GM23248 (cell line): ENCODE measurements around the gene TBCCD1. TPM values are rescaled to one million over a fixed set of nuclear protein-coding genes. Genes with fewer than 3 reads are reported as not detected.
A peak's percentile ranks its signal among the peaks of the same experiment; 100 is the strongest.

Source experiments
- DNase-seq: peaks from one replicate; pipeline ENCODE4 v3.0.0-alpha.2; 2015
- H2AFZ ChIP-seq: fragments of 200-600 bp; sonication (generic); 2 replicates; pipeline ENCODE4 v1.6.1; 2016; ENCODE audit warnings: antibody characterized with exemption
- H3F3A ChIP-seq: fragments of 200-600 bp; sonication (generic); 2 replicates; pipeline ENCODE4 v1.6.1; 2016; ENCODE audit warnings: mild to moderate bottlenecking, antibody characterized with exemption, mixed run types; ENCODE audit not compliant: insufficient read depth
- H3K27ac ChIP-seq: fragments of 200-600 bp; sonication (generic); 2 replicates; pipeline ENCODE4 v1.5.1; 2016; ENCODE audit warnings: mild to moderate bottlenecking
- H3K27me3 ChIP-seq: fragments of 200-600 bp; sonication (generic); replicated peaks from 2 replicates; pipeline ENCODE4 v1.6.1; 2016; ENCODE audit warnings: mild to moderate bottlenecking; ENCODE audit not compliant: insufficient read depth
- H3K36me3 ChIP-seq: fragments of 200-600 bp; sonication (generic); 2 replicates; pipeline ENCODE4 v1.6.1; 2016; ENCODE audit warnings: low read depth, mild to moderate bottlenecking
- H3K4me1 ChIP-seq: fragments of 200-600 bp; sonication (generic); 2 replicates; pipeline ENCODE4 v1.6.1; 2016; ENCODE audit warnings: mild to moderate bottlenecking; ENCODE audit not compliant: insufficient read depth
- H3K4me2 ChIP-seq: fragments of 200-600 bp; sonication (generic); one replicate; pipeline ENCODE4 v1.6.1; 2016; ENCODE audit warnings: mild to moderate bottlenecking; ENCODE audit not compliant: unreplicated experiment
- H3K4me3 ChIP-seq: fragments of 200-600 bp; sonication (generic); 2 replicates; pipeline ENCODE4 v1.5.1; 2016; ENCODE audit warnings: mild to moderate bottlenecking
- H3K79me2 ChIP-seq: fragments of 200-600 bp; sonication (generic); 2 replicates; pipeline ENCODE4 v1.6.1; 2016; ENCODE audit warnings: mild to moderate bottlenecking; ENCODE audit not compliant: insufficient read depth
- H3K9ac ChIP-seq: fragments of 200-600 bp; sonication (generic); 2 replicates; pipeline ENCODE4 v1.6.1; 2016; ENCODE audit warnings: mild to moderate bottlenecking
- H3K9me2 ChIP-seq: fragments of 200-600 bp; sonication (generic); 2 replicates; pipeline ENCODE4 v1.6.1; 2016; ENCODE audit warnings: mixed run types, mild to moderate bottlenecking, moderate library complexity; ENCODE audit not compliant: insufficient read depth
- H3K9me3 ChIP-seq: fragments of 200-600 bp; sonication (generic); one replicate; pipeline ENCODE4 v1.6.1; 2017; ENCODE audit warnings: low read depth
- H4K20me1 ChIP-seq: fragments of 200-600 bp; sonication (generic); 2 replicates; pipeline ENCODE4 v1.6.0; 2016; ENCODE audit not compliant: insufficient read depth
- EZH2 ChIP-seq: fragments of 200-600 bp; sonication (generic); IDR thresholded peaks from 2 replicates; pipeline ENCODE4 v1.6.1; 2018; ENCODE audit warnings: antibody characterized with exemption, mild to moderate bottlenecking; ENCODE audit not compliant: insufficient read depth, poor library complexity, severe bottlenecking
- EZH2phosphoT487 ChIP-seq: fragments of 200-600 bp; sonication (generic); IDR thresholded peaks from 2 replicates; pipeline ENCODE4 v1.6.1; 2018; ENCODE audit warnings: antibody characterized with exemption, moderate library complexity, mild to moderate bottlenecking, low read depth; ENCODE audit not compliant: insufficient read depth
- WGBS, 2 experiments: methylation state at CpG; one replicate each; pipeline ENCODE4 v1.1.6; 2015 to 2017; ENCODE audit warnings: low lambda C conversion rate in 2 of 2, low coverage in 1 of 2; ENCODE audit errors: missing lambda C conversion rate in 2 of 2; 5-methylcytosine and 5-hydroxymethylcytosine counted together
- in situ Hi-C: fragments of 300-500 bp; cut with MboI; formaldehyde crosslinking; loops from 2 replicates; pipeline ENCODE4 v1.15.0; 2020
- polyA plus RNA-seq: library from polyadenylated mRNA; unstranded; fragments of >200 nt; fragmentation: Nextera tagmentation; extraction: Ambion mirVana; gene quantifications from 2 replicates; pipeline ENCODE4 v1.2.1, GENCODE V29; 2016
- total RNA-seq: library from RNA; depleted of rRNA; stranded (reverse); fragments of >200 nt; shearing (Covaris generic); gene quantifications from 2 replicates; pipeline ENCODE4 v1.2.3, GENCODE V29; 2014

Gene TBCCD1
- total and polyA plus RNA-seq, 2 experiments from 2014 or later = 14.6 to 15.6 TPM

DNA sequence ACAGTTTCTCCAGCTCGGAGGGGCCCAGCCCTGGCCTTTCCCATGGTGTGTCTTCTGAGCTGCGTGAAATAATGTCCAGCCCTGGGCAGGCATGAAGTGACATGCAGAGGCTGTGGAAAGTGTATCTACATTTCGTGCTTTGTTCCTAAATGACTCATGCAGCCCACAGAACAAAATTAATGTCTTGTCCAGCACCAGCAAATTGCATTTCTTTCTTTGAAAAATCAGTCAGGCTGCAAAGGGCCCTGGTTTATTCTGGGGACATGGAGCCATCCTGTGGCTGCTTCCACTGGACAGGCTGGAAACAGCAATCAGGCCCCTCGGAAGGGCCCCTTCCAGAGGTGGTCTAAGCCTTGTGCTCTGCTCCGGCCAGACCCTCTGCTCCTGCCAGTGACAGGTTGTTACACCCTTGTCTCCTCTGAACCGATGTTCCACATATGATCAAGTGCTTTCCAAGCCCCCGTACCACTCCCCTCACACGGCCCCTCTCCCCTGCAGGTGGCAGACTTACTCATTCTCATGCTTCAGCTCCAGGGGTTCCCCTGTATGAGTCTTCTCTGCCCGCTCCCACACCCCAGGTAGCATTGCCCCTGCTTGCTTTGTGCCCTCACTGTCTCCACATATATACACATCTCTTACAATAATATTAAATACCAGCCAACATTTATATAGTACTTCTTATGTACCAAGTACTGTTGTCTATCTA lies 56.6 kb downstream of the TBCCD1 start:
- peak; percentile 19 for DNase-seq
- H3K27me3 ChIP-seq = peaks cover 60% of the 10 kb centered on the region

DNA sequence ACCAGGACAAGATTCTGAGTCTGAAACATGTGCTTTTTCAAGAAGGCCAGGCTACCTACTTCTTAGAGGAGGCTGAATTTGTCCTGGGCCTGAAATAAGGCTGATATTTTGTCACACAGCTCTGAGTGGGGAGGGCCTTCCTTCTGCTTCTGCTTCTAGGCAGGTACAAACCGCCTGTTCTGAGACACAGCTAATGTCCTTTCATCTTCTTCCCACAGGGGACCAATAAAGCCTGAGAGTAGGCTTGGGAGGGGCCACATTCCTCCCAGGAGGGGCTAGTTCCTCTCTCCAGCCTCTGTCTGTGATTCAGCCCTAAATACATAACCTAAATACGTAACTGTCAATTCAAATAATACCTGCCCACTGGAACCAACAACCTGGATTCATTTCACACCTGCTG lies 57.7 kb downstream of the TBCCD1 start:
- H3K79me2 ChIP-seq = no peaks in the 10 kb centered on the region
- no peaks in the 10 kb centered on the region for H3F3A ChIP-seq
- H3K4me3 ChIP-seq = no peak overlapping the region
- no peak overlapping the region for H3K4me2 ChIP-seq
- H3K9me3 ChIP-seq = no peaks in the 10 kb centered on the region
- no peak overlapping the region for H3K9ac ChIP-seq
- H3K4me1 ChIP-seq = no peaks in the 10 kb centered on the region
- WGBS, 2 experiments = 23 to 34% methylated on average over 2 of the region's 2 CpGs
- in situ Hi-C loops = no loop called here
- H3K27me3 ChIP-seq = peaks cover 65% of the 10 kb centered on the region
- no peak overlapping the region for H3K27ac ChIP-seq
- no peak for TF ChIP-seq EZH2
- TF ChIP-seq EZH2phosphoT487 = no peak
- DNase-seq = no peak
- H3K36me3 ChIP-seq = no peaks in the 10 kb centered on the region
- no peaks in the 10 kb centered on the region for H4K20me1 ChIP-seq
- no peak overlapping the region for H2AFZ ChIP-seq
- no peaks in the 10 kb centered on the region for H3K9me2 ChIP-seq

More for the DNA sequence above, 56.6 kb downstream of the TBCCD1 start:
- Histone ChIP-seq H3K9me3 (no peaks in the 10 kb centered on the region), H3K79me2 (no peaks in the 10 kb centered on the region), H3K36me3 (no peaks in the 10 kb centered on the region), H4K20me1 (no peaks in the 10 kb centered on the region), H2AFZ (no peak overlapping the region), H3K27ac (no peak overlapping the region), H3K9ac (no peak overlapping the region), H3K4me2 (no peak overlapping the region), H3K4me3 (no peak overlapping the region), H3F3A (no peaks in the 10 kb centered on the region), H3K9me2 (no peaks in the 10 kb centered on the region), H3K4me1 (no peaks in the 10 kb centered on the region)
- TF ChIP-seq EZH2phosphoT487 (no peak), EZH2 (no peak)
- WGBS, 2 experiments = 16 to 21% methylated on average over 9 of the region's 9 CpGs
- in situ Hi-C loops = no loop called here

DNA sequence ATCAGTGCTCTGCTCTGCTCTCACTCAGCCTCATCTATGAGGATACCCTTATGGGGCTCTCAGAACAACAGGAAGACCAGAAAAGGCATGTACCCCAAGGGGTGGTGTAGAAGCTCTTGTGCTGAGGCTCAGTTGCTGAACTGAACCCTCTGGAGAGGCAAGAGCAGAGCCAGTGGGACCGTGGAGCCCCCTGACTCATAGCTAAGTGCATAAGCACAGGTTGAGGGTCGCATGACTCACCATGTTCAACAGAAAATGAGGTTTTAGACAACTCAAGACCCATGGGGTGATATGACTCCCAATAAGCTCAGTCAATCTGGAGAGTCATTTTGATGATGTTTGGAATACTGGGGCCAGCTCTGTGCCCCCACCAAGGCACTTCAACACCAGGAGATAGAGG lies 60.3 kb downstream of the TBCCD1 start:
- no peak overlapping the region for H2AFZ ChIP-seq
- H3K4me2 ChIP-seq = no peak overlapping the region
- H3K36me3 ChIP-seq = no peaks in the 10 kb centered on the region
- no peak for TF ChIP-seq EZH2phosphoT487
- TF ChIP-seq EZH2 = no peak
- no peaks in the 10 kb centered on the region for H4K20me1 ChIP-seq
- H3K27me3 ChIP-seq = peaks cover 58% of the 10 kb centered on the region
- no peaks in the 10 kb centered on the region for H3K4me1 ChIP-seq
- H3K9ac ChIP-seq = no peak overlapping the region
- no peaks in the 10 kb centered on the region for H3K9me3 ChIP-seq
- H3K79me2 ChIP-seq = no peaks in the 10 kb centered on the region
- no peak overlapping the region for H3K27ac ChIP-seq
- no peaks in the 10 kb centered on the region for H3F3A ChIP-seq
- in situ Hi-C loops = no loop called here
- no peaks in the 10 kb centered on the region for H3K9me2 ChIP-seq
- DNase-seq = no peak
- 17 to 37% methylated on average over 2 of the region's 2 CpGs for WGBS, 2 experiments
- no peak overlapping the region for H3K4me3 ChIP-seq

GRCh38 chr3:186506191-186506739 lies 60.9 kb downstream of the TBCCD1 start:
- in situ Hi-C loops = no loop called here
- Histone ChIP-seq H3K9ac (no peak overlapping the region), H3K4me2 (no peak overlapping the region), H3K4me1 (no peaks in the 10 kb centered on the region), H3K27ac (no peak overlapping the region), H4K20me1 (no peaks in the 10 kb centered on the region), H3K27me3 (peaks cover 56% of the 10 kb centered on the region), H2AFZ (no peak overlapping the region), H3K36me3 (no peaks in the 10 kb centered on the region), H3K9me3 (no peaks in the 10 kb centered on the region), H3F3A (no peaks in the 10 kb centered on the region), H3K9me2 (no peaks in the 10 kb centered on the region), H3K79me2 (no peaks in the 10 kb centered on the region), H3K4me3 (no peak overlapping the region)
- no peak for TF ChIP-seq EZH2
- TF ChIP-seq EZH2phosphoT487 = no peak
- DNase-seq = no peak
- WGBS, 2 experiments = 26 to 36% methylated on average over 3 of the region's 3 CpGs
